Endothelial cell of umbilical vein (primary cell): ENCODE results near the gene DTNA.

Experiments
- EZH2 ChIP-seq: IDR thresholded peaks from 2 replicates; pipeline ENCODE4 v1.6.1; 2012; ENCODE audit warnings: borderline replicate concordance, low read depth, mild to moderate bottlenecking, moderate library complexity, low read length, inconsistent platforms; ENCODE audit not compliant: severe bottlenecking
- FOS ChIP-seq: IDR thresholded peaks from 2 replicates; pipeline ENCODE4 v1.6.1; 2011; ENCODE audit warnings: mild to moderate bottlenecking, low read length, moderate library complexity, borderline replicate concordance; ENCODE audit not compliant: insufficient read depth
- POLR2A ChIP-seq: IDR thresholded peaks from 2 replicates; pipeline ENCODE4 v1.6.1; 2012; ENCODE audit warnings: low read depth, mild to moderate bottlenecking, control low read depth, low read length
- TF ChIP-seq, protein P1 (sequence below), 2 donors: IDR thresholded peaks; 1 replicate in 1 of 2; 2 replicates in 1 of 2; pipeline ENCODE4 v1.5.1; 2011; ENCODE audit warnings: low read length in 2 of 2, mild to moderate bottlenecking in 2 of 2, moderate library complexity in 2 of 2, control low read depth in 1 of 2, inconsistent platforms in 1 of 2, low read depth in 1 of 2; ENCODE audit not compliant: insufficient read depth in 1 of 2; ENCODE audit errors: extremely low read depth in 1 of 2

DNA sequence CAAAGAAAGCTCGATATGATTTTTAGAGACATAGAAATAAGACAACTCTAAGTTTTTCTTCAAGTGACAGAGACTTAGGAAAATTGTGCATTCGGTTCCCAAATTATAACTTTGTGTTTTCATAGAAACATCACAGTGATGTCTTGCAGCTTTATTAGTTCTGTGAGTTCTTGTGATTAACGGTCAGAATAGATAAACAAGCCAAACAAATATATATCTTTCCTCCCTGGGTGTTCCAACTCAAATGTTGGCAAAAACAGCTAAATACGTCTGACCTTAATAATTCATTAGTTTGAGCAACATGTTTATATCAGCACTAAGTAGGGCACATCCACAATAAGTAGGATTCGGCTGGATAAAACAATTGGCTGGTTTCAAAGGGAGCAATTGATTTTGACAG, 47.6 kb downstream of the DTNA start:
- TF ChIP-seq, protein P1, sequence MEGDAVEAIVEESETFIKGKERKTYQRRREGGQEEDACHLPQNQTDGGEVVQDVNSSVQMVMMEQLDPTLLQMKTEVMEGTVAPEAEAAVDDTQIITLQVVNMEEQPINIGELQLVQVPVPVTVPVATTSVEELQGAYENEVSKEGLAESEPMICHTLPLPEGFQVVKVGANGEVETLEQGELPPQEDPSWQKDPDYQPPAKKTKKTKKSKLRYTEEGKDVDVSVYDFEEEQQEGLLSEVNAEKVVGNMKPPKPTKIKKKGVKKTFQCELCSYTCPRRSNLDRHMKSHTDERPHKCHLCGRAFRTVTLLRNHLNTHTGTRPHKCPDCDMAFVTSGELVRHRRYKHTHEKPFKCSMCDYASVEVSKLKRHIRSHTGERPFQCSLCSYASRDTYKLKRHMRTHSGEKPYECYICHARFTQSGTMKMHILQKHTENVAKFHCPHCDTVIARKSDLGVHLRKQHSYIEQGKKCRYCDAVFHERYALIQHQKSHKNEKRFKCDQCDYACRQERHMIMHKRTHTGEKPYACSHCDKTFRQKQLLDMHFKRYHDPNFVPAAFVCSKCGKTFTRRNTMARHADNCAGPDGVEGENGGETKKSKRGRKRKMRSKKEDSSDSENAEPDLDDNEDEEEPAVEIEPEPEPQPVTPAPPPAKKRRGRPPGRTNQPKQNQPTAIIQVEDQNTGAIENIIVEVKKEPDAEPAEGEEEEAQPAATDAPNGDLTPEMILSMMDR (IDR thresholded peaks at IDR 0.05; ENCODE audit: extremely low read depth in 1 of 2, insufficient read depth in 1 of 2, low read depth in 1 of 2, low read length in 2 of 2): no peak
- TF ChIP-seq POLR2A (no peak), FOS (no peak), EZH2 (no peak)
